ENCODE results near the gene PDLIM4.

GRCh38 chr5:132229236-132229635 lies 28.3 kb upstream of the PDLIM4 start:
- no peak for TF ChIP-seq USF2 (IDR thresholded peaks at IDR 0.05)
- no peak for TF ChIP-seq CTCF (IDR thresholded peaks at IDR 0.05)
- TF ChIP-seq SMC3 (IDR thresholded peaks at IDR 0.05), result no peak
- TF ChIP-seq KDM1A (IDR thresholded peaks at IDR 0.05; ENCODE audit: low read depth), result no peak
- TF ChIP-seq NPAS2 (CRISPR knock-in tag; IDR thresholded peaks at IDR 0.05; ENCODE audit: borderline replicate concordance), result no peak
- TF ChIP-seq CHD2 (IDR thresholded peaks at IDR 0.05; ENCODE audit: low read length, partially characterized antibody), result no peak
- TF ChIP-seq CHD4 (IDR thresholded peaks at IDR 0.05; ENCODE audit: borderline replicate concordance), result no peak

Data from A549 (cell line).